Fibroblast of lung (primary cell): ENCODE measurements around the gene DLX4. TPM values are rescaled to one million over a fixed set of nuclear protein-coding genes. Genes with fewer than 3 reads are reported as not detected.

Source experiments
- DNase-seq, 2 donors: peaks; one replicate each; pipeline versions ENCODE4 v3.0.0 to v3.0.0-alpha.2; 2010; ENCODE audit warnings: low read depth in 2 of 2
- H2AFZ ChIP-seq: 2 replicates; pipeline ENCODE4 v1.5.1; 2012; ENCODE audit warnings: low read length, control low read depth, inconsistent platforms
- H3K27ac ChIP-seq: 2 replicates; pipeline ENCODE4 v1.5.1; 2011; ENCODE audit warnings: low read length, control low read depth; ENCODE audit not compliant: insufficient read depth
- H3K27me3 ChIP-seq: 2 replicates; pipeline ENCODE4 v1.5.1; 2011; ENCODE audit warnings: mild to moderate bottlenecking, low read length; ENCODE audit not compliant: control insufficient read depth, insufficient read depth
- H3K36me3 ChIP-seq: 2 replicates; pipeline ENCODE4 v1.5.1; 2011; ENCODE audit warnings: low read length; ENCODE audit not compliant: control insufficient read depth, insufficient read depth
- H3K4me1 ChIP-seq: 2 replicates; pipeline ENCODE4 v1.5.1; 2011; ENCODE audit warnings: low read length; ENCODE audit not compliant: control insufficient read depth, insufficient read depth; ENCODE audit errors: extremely low read depth
- H3K4me2 ChIP-seq: 2 replicates; pipeline ENCODE4 v1.5.1; 2011; ENCODE audit warnings: low read length, control low read depth; ENCODE audit not compliant: insufficient read depth; ENCODE audit errors: extremely low read depth
- H3K4me3 ChIP-seq, 4 experiments: fragments of 200-600 bp in 1 of 4; sonication (generic) in 1 of 4; replicated peaks in 1 of 4; 2 replicates each; pipeline ENCODE4 v1.5.1; 2011 to 2016; ENCODE audit warnings: low read length in 4 of 4, low read depth in 3 of 4, mild to moderate bottlenecking in 3 of 4, control low read depth in 2 of 4, inconsistent platforms in 1 of 4, mixed read lengths in 1 of 4; ENCODE audit not compliant: insufficient read depth in 1 of 4; ENCODE audit errors: control extremely low read depth in 1 of 4
- H3K79me2 ChIP-seq: 2 replicates; pipeline ENCODE4 v1.5.1; 2012; ENCODE audit warnings: mild to moderate bottlenecking, low read length, inconsistent platforms; ENCODE audit not compliant: control insufficient read depth, insufficient read depth
- H3K9ac ChIP-seq: 2 replicates; pipeline ENCODE4 v1.5.1; 2011; ENCODE audit warnings: mild to moderate bottlenecking, low read length, control low read depth; ENCODE audit not compliant: insufficient read depth
- H3K9me3 ChIP-seq: 2 replicates; pipeline ENCODE4 v1.5.1; 2012; ENCODE audit warnings: low read depth, low read length; ENCODE audit not compliant: control insufficient read depth, insufficient read depth
- H4K20me1 ChIP-seq: 2 replicates; pipeline ENCODE4 v1.5.1; 2011; ENCODE audit warnings: low read length; ENCODE audit not compliant: control insufficient read depth, insufficient read depth; ENCODE audit errors: extremely low read depth
- CTCF ChIP-seq, 2 donors: IDR thresholded peaks in 1 of 2; conservative IDR thresholded peaks in 1 of 2; 1 replicate in 1 of 2; 2 replicates in 1 of 2; pipeline ENCODE4 v1.5.1; 2011 to 2012; ENCODE audit warnings: low read length in 2 of 2, control low read depth in 1 of 2, inconsistent platforms in 1 of 2, low read depth in 1 of 2, mild to moderate bottlenecking in 1 of 2
- EZH2 ChIP-seq: IDR thresholded peaks from 2 replicates; pipeline ENCODE4 v1.5.1; 2012; ENCODE audit warnings: low read length, control low read depth, mild to moderate bottlenecking; ENCODE audit errors: missing control alignments
- polyA plus RNA-seq, 2 donors: library from polyadenylated mRNA; depleted of rRNA in 1 of 2; stranded (reverse) in 1 of 2; unstranded in 1 of 2; fragments of >200 nt; gene quantifications; 2 replicates each; pipeline ENCODE4 v1.2.1, GENCODE V29; 2011 to 2012; ENCODE audit warnings: missing spikeins in 1 of 2
- total RNA-seq: library from RNA; depleted of rRNA; stranded (reverse); fragments of >200 nt; gene quantifications from 2 replicates; pipeline ENCODE4 v1.2.1, GENCODE V29; 2014

The DLX4 gene
- total and polyA plus RNA-seq, 2 donors (not counting 1 experiment from before 2014, with no cell fraction given): not detected

DNA sequence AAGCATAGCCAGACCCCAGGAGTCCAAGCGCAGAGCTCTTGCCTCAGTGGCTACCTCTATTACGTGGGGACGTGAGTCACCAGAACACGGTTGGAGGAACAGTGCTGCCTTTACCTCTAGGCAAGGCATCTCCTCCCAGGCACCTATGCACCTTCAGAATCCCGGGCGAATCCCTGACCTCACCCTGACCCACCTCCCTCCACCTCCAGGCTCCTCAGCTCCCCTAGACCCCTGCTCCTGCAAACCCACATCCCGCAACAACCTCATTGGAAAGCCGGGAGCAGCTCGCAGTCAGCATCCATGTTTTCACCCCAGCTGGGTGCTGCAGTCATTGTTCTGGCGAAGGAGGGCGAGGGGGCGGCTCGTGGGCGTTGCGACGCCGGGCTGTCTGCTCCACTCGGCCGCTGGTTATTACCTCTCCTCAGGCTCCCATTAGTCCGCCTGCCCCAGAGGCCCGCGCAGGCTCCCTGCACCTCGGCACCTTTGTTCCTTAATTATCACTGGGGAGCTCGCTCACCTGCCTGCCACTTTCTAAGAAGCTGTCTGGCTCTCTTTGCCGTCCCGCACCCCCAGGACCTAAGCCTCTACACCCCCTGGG lies 24.6 kb upstream of the DLX4 start:
- H3K27ac ChIP-seq: no peak overlapping the region
- H3K79me2 ChIP-seq: no peaks in the 10 kb centered on the region
- no peaks in the 10 kb centered on the region for H3K36me3 ChIP-seq
- H3K4me2 ChIP-seq: no peak overlapping the region
- TF ChIP-seq EZH2 (no peak), CTCF (conservative IDR thresholded peaks at IDR 0.05 in 1 of 2, IDR thresholded peaks at IDR 0.05 in 1 of 2; ENCODE audit: low read depth in 1 of 2, low read length in 2 of 2) (no peak)
- H3K27me3 ChIP-seq: peaks cover 37% of the 10 kb centered on the region
- no peaks in the 10 kb centered on the region for H3K4me1 ChIP-seq
- no peak for DNase-seq
- H4K20me1 ChIP-seq: no peaks in the 10 kb centered on the region
- no peak overlapping the region for H3K9ac ChIP-seq
- no peaks in the 10 kb centered on the region for H3K9me3 ChIP-seq
- H2AFZ ChIP-seq: no peak overlapping the region
- H3K4me3 ChIP-seq: no peak overlapping the region

- Histone ChIP-seq H3K79me2 (no peaks in the 10 kb centered on the region), H2AFZ (no peak overlapping the region), H3K4me3 (no peak overlapping the region), H3K9ac (no peak overlapping the region), H3K9me3 (no peaks in the 10 kb centered on the region), H3K27me3 (peaks cover 34% of the 10 kb centered on the region), H3K36me3 (no peaks in the 10 kb centered on the region), H3K4me2 (no peak overlapping the region), H4K20me1 (no peaks in the 10 kb centered on the region), H3K4me1 (no peaks in the 10 kb centered on the region), H3K27ac (no peak overlapping the region)
- no peak for DNase-seq
- TF ChIP-seq CTCF (conservative IDR thresholded peaks at IDR 0.05 in 1 of 2, IDR thresholded peaks at IDR 0.05 in 1 of 2; ENCODE audit: low read depth in 1 of 2, low read length in 2 of 2): no peak
- no peak for TF ChIP-seq EZH2
These were observed 22.8 kb upstream of the DLX4 start for GRCh38 chr17:49946208-49946607.

DNA sequence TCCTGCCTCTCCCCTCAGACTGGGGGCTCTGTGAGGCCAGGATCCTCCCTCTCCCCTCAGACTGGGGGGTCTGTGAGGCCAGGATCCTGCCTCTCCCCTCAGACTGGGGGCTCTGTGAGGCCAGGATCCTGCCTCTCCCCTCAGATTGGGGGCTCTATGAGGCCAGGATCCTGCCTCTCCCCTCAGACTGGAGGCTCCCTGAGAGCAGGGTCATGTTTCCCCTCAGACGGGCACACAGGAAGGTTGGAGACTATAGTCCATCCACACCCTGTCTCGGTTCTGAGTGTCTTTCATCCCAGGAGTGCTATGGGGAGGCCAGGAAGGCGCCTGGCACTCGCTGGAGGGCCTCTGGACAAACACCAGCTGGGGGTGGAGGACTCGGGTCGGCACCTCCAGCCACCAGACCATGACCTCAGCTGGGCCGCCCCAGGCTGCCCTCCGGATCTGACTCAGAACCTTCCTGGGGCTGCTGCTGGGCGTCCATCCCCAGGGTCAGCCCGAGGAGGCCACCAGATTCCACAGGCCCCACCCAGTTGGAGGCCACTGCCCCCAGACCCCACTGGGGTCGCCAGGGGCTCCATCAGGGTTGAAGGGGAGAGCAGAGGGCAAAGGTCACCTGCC lies 21.9 kb upstream of the DLX4 start:
- H3K36me3 ChIP-seq: no peaks in the 10 kb centered on the region
- no peaks in the 10 kb centered on the region for H4K20me1 ChIP-seq
- no peaks in the 10 kb centered on the region for H3K4me1 ChIP-seq
- H3K9ac ChIP-seq: no peak overlapping the region
- no peak overlapping the region for H2AFZ ChIP-seq
- H3K27me3 ChIP-seq: peaks cover 33% of the 10 kb centered on the region
- no peak overlapping the region for H3K27ac ChIP-seq
- H3K79me2 ChIP-seq: no peaks in the 10 kb centered on the region
- H3K4me2 ChIP-seq: no peak overlapping the region
- DNase-seq: no peak
- TF ChIP-seq CTCF (conservative IDR thresholded peaks at IDR 0.05 in 1 of 2, IDR thresholded peaks at IDR 0.05 in 1 of 2; ENCODE audit: low read depth in 1 of 2, low read length in 2 of 2): no peak
- no peak for TF ChIP-seq EZH2
- no peaks in the 10 kb centered on the region for H3K9me3 ChIP-seq
- no peak overlapping the region for H3K4me3 ChIP-seq
